GM04504 (cell line): ENCODE measurements around the gene SRD5A3.
"Not testable (repeated sequence)": the region's sequence is repeated elsewhere in the genome, so short reads cannot be mapped to it uniquely, and the experiment has no call there.

ENCODE experiments used
- DNase-seq: peaks from one replicate; pipeline ENCODE4 v3.0.0-alpha.2; 2012; ENCODE audit warnings: low read depth

Gene SRD5A3

DNA sequence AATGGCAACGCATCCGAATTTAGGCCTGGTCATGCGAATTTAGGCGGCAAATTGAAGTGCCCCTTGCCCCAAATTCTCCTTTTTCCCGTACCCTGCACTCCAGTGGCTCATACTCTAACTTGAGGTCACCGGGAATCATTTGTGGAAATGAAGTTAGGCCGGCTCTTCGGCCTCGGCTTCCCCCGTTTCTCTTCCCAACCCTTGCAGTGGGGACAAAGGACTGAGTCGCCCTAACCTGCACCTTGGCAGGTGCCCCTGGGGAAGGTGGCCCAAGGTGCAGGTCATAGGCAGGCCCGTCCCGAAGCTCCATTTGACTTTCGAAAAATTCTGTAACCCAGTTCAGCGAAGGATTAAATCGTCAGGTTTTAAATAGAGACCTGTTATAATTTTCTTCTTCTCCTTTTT, 811 bp downstream of the SRD5A3 start:
- DNase-seq: no peak

DNA sequence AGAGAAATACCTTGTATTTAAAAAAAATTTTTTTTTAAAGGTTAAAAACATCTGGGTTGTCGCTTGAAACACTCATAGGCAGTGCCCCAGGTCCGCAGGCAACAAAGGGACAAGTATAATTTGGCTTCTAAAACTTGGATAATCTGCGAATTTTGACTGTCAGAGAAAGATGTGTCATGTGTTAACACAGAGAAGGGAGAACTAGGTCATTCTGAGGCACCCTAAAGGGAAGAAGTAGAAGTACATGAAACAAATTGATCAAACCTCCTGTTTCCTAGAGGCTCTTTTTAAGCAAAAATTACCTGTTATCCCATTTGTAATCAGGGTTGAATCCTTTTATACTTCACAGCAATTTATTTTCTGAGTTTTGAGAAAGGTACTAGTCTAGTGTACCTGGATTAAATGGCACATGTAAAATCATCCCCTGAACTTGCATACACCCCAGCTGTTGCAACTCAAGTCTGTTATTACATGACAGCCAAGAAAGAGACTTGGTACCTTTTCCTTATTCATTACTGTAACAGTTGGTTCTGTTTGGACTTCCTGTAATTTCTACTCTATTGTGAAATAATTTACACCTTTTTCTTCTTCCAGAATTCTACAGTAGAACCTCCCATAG, 1.7 kb downstream of the SRD5A3 start:
- DNase-seq: no peak

DNA sequence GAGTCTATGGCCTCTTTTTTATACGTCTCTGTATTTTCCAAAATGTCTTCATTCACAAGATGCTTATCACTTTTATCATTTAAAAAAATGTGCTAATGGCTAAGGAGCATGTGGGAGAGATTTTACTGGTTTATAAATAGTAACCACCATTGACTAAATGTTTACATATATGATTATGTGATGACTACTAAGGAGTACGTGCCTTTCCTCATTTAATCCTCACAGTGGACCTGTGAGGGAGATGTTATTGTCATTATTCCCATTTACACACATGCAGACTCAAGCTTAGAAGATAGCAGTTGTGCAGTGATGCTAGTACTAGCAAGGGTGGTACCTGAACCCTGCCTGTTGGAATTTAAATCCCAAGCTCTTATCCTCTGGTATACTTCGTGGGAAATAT, 2.4 kb downstream of the SRD5A3 start:
- DNase-seq: no peak

DNA sequence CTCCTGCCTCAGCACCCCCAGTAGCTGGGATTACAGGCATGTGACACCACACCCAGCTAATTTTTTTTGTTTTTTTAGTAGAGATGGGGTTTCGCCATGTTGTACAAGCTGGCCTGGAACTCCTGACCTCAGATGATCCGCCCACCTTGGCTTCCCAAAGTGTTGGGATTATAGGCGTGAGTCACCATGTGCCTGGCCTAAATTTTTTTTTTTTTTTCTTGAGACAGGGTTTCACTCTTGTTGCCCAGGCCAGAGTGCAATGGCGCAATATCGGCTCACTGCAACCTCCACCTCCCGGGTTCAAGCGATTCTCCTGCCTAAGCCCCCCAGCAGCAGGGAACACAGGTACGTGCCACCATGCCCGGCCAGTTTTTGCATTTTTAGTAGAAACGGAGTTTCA, 4.8 kb downstream of the SRD5A3 start:
- not testable (repeated sequence) for DNase-seq

DNA sequence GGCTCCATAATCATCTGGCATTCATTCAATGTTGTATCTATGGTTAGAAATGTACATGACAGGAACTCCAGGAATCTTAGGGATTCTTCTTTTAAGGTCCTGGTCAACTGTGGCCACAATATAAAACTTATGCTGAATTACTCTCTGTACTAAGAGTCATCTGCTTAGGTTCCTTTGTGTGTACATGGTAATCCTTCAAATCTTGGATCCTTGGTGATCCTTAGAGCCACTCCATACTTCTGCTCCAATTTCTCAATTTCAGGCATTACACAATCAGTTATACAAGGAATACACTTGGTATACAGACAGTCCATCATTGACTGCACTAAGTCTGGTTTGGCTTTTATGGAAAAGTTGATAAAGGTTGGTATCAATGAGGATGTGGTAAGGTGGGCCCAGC, 5.8 kb downstream of the SRD5A3 start:
- DNase-seq: no peak

DNA sequence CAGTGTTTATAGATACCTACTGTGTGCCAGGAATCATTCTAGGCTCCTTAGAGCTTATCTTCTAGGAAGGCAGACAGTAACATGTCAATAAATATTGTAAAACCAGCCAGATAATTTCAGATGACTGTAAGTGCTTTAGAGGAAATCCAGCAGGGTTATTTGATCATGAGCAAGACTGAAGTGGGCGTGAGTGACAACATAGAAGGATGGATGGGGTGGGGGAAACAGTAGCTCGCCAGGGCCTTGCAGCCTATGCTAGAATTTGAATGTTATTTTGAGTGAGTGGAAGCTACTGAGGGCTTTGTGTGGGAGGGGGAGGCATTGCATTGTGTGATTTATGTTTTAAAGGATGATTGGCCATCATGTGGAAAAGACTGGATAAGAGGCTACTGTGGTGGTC, 6.7 kb downstream of the SRD5A3 start:
- no peak for DNase-seq

DNA sequence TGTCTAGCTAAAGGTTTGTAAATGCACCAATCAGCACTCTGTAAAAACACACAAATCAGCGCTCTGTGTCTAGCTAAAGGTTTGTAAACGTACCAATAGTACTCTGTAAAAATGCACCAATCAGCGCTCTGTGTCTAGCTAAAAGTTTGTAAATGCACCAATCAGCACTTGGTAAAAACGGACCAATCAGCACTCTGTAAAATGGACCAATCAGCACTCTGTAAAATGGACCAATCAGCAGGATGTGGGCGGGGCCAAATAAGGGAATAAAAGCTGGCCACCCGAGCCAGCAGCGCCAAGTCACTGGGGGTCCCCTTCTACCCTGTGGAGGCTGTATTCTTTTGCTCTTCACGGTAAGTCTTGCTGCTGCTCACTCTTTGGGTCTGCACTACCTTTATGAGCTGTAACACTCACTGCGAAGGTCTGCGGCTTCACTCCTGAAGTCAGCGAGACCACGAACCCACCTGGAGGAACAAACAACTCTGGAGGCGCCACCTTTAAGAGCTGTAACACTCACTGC, 7.2 kb downstream of the SRD5A3 start:
- DNase-seq: not testable (repeated sequence)

DNA sequence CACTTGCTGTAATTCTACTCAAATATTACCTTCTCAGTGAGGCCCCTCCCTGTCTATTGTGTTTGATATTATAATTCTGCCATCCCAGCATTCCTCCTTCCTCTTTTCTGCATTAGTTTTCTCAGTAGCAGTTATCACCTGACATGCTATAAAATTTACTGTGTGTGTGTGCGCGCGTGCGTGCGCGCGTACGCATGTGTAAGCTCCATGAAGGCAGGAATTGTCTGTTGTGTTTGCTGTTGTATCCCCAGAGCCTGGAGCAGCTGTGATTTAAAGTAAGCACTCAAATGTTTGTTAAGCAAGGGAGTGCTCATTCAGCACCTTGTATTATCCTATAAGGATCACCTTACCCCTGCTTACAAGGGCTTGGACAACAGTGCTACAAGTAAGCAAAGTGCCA, 8.6 kb downstream of the SRD5A3 start:
- no peak for DNase-seq

DNA sequence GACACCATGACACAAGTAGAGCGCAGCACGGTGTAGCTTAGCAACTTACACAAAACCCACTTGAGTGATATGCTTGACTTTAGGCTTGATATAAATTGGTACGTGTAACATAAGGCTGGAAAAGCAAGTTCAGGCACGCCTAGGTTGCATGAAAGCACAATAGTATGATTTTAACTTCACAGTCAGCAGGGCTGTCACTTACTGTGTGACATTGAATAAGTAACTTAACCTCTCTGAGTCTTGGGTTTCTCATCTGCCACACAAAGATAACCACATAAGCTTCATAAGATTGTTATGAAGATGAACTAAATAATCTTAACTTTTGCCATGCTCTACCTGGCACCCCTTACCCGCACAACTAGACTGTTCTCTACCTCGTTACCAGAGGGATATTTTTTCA, 9.5 kb downstream of the SRD5A3 start:
- no peak for DNase-seq

DNA sequence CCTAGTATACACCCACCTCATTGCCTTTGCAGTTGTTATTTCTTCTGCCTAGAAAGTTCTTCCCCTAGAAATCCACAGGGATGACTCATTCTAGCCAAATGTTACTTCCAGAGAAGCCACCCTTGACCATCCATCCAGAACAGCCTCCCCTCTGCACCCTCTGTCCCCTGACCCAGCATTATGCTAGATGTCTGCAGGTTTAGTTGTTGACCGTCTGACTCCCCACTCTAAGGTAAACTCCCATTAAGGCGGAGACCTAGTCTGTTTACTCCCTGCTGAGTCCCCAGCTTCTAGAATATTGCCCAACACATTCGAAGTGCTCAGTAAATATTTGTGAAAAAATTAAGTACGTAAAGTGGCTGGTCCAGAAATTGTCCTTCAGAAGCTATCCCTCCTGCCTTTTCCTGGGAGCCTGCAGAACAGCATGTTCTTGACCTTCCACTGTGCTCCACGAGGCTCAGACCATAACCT, 11.0 kb downstream of the SRD5A3 start:
- no peak for DNase-seq

DNA sequence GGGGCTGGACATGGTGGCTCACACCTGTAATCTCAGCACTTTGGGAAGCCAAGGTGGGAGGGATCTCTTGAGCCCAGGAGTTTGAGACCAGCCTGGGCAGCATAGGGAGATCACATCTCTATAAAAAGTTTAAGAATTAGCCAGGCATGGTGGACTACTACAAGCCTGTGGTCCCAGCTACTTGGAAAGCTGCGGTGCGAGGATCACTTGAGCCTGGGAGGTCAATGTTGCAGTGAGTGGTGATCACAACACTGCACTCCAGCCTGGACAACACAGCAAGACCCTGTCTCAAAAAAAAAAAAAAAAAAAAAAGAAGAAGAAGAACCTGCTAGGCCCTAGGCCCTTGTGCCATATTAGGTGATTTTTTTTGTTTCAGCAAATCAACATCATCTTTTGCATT, 12.2 kb downstream of the SRD5A3 start:
- DNase-seq: no peak

DNA sequence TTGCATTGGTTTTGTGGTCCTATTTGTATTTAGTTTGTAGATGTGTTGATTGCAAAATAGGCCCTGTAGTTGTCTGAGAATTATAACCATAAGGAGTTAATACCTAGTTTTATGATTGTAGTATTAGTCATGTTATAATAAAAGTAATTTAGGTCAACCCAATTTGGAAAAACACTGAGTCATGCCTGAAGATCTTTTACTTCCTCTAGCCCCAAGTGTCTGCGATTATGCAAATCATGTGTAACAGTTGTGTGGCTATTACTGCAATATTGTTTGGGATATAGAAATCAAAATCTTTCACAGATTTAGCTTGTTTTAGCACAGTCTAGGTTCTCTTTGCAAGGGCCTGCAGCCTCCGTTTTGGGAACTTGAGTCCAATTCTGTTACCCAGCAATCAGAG, 12.6 kb downstream of the SRD5A3 start:
- DNase-seq: peak; percentile 84

DNA sequence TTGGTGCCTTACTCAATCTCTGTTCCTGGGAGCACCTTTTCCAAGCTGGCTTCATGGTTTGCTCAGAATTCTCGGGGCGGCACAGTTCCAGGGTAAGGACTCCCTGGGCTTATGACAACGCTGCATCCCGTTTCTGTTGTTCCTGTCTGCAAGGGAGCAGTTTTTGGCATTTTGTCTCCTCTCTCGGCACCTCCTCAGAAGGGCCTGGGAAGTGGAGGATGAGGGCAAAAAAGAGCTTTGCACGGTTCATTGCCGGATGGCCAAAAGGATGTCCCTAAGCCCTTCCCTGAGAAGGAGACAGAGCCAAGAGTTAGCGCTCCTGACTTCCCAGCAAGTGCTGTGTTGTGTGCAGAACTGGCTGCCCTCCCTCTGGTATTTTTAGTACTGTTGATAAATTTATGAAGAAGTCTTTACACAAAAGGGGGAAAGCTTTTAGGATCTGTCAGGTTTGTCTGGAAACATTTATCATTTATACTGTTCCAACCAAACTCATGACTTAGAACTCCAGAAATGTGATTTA, 13.4 kb downstream of the SRD5A3 start:
- peak; percentile 76 for DNase-seq

DNA sequence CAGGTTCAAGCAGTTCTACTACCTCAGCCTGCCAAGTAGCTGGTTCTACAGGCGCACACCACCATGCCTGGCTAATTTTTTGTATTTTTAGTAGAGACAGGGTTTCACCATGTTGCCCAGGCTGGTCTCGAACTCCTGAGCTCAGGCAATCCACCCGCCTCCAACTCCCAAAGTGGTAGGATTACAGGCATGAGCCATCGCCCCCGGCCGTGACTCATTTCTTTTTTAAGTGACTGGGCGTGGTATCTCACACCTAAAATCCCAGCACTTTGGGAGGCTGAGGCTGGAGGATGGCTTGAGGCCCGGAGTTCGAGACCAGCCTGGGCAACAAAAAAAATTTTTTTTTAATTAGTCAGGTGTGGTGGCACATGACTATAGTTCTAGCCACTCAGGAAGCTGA, 16.9 kb downstream of the SRD5A3 start:
- DNase-seq: not testable (repeated sequence)

DNA sequence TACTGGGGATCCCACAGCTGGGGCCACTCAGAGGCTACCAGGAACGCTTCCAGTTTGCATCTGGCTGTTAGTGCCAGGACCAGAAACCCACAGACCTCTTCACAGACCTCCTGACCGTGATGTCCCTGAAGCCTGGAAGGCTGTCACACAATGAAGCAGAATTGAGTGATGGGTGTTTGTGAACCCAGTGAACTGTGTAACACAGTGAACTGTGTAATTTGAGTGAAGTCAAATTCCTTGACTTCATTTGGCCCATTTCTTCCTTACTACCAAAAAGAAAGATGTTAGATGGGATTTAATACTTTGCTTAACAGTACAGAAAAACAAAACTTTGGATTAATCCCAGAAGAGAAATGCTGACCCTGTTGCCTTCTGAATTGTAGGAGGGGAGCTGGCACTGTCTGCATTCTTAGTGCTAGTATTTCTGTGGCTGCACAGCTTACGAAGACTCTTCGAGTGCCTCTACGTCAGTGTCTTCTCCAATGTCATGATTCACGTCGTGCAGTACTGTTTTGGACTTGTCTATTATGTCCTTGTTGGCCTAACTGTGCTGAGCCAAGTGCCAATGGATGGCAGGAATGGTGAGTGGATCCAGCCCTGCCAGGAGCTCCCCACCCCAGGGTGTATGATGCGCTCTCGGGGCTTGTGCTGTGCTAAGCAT, 17.8 kb downstream of the SRD5A3 start:
- no peak for DNase-seq

DNA sequence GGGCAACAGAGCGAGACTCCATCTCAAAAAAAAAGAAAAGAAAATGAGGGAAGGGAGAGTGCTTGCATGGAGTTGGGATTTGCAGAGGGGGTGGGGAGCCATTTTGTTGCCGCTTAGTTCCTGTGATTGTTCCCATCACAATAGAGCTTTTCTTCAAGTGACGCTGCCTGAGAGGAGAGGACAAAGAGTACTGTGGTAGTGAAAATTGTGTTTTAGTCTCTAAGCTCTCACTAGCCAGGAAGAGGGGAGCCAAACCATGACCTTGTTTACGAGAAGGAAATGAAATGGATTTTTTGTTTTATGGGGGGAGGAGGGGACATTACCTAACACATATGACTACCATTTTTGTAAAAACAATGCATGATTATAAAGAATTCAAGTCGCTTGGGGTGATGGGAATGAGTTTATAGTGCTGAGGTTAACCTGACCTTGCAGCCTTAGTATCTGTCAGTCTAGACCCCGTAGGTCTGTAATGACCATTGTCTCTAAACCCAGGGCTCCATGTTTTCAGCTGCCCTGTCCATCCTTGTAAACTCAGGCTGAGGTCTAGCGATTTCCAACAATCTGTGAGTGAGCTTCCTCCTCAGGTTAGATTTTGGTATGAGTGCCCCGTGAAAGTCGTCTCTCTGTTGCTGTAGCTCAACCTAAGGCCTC, 18.8 kb downstream of the SRD5A3 start:
- DNase-seq: no peak

DNA sequence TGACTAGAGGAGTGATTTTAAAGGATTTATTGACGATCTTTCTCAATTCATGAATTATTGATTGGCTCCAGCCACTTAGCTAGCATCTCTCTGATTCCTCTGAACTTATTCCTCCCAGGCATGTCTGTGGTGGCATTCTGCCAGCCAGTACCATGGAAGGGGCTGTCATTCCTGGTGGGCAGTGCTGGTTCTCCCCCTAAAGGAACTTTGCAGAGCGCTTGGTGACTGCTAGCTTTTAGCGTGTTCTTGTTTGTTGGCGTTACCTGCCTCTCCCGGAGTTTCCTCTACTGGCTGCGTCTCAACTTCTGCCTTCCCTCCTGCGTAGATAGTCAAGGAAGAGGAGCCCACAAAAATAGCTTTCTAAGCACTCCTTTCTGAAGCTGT, 19.3 kb downstream of the SRD5A3 start:
- DNase-seq: no peak

DNA sequence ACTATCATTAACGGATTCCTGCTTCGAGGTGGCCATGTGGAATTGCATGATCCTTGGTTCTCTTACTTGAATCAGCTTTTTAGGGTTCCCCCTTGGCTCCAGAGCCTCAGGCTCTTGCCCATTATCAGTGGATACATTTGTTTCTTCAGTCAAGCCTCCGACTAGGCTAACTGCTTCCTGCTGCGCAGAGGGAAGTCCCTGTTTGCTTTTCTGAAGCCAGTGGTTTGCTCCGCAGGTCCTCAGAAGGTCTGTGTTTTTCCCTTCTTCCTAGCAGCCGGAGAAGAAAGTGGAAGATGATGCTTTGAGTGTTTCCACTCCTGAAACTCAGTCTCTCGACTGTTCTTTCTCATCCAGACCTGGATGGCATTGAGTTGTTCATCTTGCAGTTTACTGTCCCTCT, 20.6 kb downstream of the SRD5A3 start:
- no peak for DNase-seq

DNA sequence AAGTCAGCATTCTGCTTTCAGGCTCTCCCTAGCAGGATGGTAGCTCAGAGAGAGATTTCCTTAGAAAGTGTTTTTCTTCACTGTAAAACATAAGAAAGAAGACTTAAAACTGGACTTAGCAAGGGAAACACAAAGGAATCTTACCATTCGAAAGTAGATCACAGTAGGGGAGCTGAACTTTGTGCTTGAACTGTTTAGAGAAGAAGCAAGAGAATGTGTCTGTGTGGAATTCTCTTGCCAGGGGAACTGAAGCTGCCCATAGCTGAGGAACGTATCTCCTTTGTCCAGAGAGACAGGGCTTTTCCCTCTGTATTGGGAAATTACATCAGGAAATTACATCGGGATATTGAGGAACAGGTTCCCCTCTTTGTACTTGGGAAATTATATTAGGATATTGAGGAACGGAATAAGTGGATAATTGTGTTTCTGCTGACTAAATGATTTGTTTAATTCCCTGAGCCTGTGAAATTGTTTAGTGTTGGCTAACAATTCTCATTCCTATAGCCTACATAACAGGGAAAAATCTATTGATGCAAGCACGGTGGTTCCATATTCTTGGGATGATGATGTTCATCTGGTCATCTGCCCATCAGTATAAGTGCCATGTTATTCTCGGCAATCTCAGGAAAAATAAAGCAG, 21.2 kb downstream of the SRD5A3 start:
- DNase-seq: no peak

DNA sequence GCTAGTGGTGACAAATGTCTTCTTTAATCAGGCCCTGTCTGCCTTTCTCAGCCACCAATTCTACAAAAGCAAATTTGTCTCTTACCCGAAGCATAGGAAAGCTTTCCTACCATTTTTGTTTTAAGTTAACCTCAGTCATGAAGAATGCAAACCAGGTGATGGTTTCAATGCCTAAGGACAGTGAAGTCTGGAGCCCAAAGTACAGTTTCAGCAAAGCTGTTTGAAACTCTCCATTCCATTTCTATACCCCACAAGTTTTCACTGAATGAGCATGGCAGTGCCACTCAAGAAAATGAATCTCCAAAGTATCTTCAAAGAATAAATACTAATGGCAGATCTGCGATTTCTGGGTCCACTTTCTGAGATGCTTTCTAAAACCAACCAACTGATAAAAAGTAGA, 23.9 kb downstream of the SRD5A3 start:
- no peak for DNase-seq

DNA sequence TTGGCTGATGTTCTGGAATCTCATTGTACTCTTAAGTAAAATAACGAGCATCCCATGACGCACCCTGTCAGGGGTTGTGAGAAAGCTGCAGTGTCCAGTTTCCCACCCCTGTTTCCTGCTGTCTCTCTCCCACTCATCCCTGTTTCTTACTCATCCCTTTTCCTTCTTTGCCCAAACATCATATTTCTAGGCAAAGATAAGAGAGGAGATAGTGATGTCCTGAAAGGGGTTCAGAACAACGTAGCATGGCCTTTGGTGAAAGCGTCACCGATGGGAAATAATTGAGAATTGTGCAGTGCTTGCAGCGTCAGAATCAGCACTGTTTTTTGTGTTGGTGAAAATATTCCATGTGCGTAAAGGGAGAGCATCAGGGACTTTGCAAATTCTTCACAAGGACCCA, 26.2 kb downstream of the SRD5A3 start:
- DNase-seq: no peak

DNA sequence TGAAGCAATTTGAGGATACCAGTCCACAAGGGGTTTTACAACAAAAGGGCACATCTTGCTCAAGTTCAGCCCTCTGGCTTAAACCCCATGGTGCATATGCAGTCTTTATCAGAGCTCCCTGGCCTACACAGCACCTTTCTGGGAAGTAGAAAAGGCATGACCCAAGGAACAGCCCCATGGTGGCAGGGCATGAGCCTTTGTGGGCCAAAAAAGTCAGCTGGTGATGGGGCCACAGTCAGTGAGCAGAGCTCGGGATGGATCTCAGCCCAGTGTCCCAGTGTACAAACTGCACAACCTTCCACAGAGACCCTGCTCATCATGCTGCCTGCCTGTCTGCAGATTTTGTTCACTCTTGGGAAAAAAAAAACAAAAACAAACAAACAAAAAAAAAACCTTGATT, 27.4 kb downstream of the SRD5A3 start:
- DNase-seq: no peak

DNA sequence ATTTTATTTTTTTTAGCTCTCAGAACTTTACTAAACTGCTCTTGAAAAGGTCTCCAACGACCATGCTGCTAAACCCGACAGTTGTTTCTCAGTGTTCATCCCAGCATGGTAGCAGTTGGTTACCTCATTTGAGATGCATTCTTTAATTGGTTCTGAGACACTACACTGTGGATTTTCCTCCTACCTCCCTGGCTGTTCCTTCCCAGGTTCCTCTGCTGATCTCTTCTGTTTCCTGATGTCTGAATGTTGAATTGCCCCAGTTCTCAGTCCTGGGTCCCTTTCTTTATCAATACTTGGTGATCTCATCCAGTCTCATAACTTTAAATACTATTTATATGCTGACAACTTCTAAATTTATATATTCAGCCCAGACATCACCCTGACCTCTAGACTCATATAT, 30.7 kb downstream of the SRD5A3 start:
- no peak for DNase-seq
